T-helper 22 cell (primary cell): ENCODE results near the gene KIAA1671.

Source experiments
- DNase-seq: peaks from one replicate; pipeline ENCODE4 v3.0.0-alpha.2; 2020; ENCODE audit warnings: low read depth

The KIAA1671 gene

GRCh38 chr22:25045159-25045558, 92.6 kb downstream of the KIAA1671 start:
- DNase-seq = no peak

GRCh38 chr22:25048071-25048470, 95.6 kb downstream of the KIAA1671 start:
- DNase-seq = no peak

- no peak for DNase-seq
Measured at GRCh38 chr22:25048659-25049647, 96.4 kb downstream of the KIAA1671 start.

- DNase-seq = no peak
Measured at GRCh38 chr22:25049770-25050169, 97.3 kb downstream of the KIAA1671 start.

GRCh38 chr22:25050566-25050965, 98.0 kb downstream of the KIAA1671 start:
- no peak for DNase-seq

GRCh38 chr22:25051073-25051472, 98.6 kb downstream of the KIAA1671 start:
- no peak for DNase-seq

- DNase-seq = no peak
Measured at GRCh38 chr22:25051983-25052710, 99.6 kb downstream of the KIAA1671 start.

- DNase-seq = no peak
Measured at GRCh38 chr22:25053153-25053805, 100.8 kb downstream of the KIAA1671 start.

- no peak for DNase-seq
Measured at GRCh38 chr22:25054943-25055511, 102.5 kb downstream of the KIAA1671 start.

GRCh38 chr22:25057013-25057881, 104.7 kb downstream of the KIAA1671 start:
- peak; percentile 34 for DNase-seq

GRCh38 chr22:25059438-25059837, 106.9 kb downstream of the KIAA1671 start:
- DNase-seq = no peak

GRCh38 chr22:25060522-25061071, 108.1 kb downstream of the KIAA1671 start:
- no peak for DNase-seq

- no peak for DNase-seq
Measured at GRCh38 chr22:25061134-25061533, 108.6 kb downstream of the KIAA1671 start.

GRCh38 chr22:25061605-25062376, 109.3 kb downstream of the KIAA1671 start:
- no peak for DNase-seq

- DNase-seq = peak; percentile 76
Measured at GRCh38 chr22:25062386-25063085, 110.0 kb downstream of the KIAA1671 start.

GRCh38 chr22:25064894-25065560, 112.5 kb downstream of the KIAA1671 start:
- no peak for DNase-seq

- no peak for DNase-seq
Measured at GRCh38 chr22:25066861-25067435, 114.4 kb downstream of the KIAA1671 start.

GRCh38 chr22:25067851-25068421, 115.4 kb downstream of the KIAA1671 start:
- peak; percentile 83 for DNase-seq
